Tibial nerve (tissue), 3 donors: ENCODE measurements around the gene CNPY1.

ENCODE experiments used
- CTCF ChIP-seq, 5 experiments: fragments of 200-600 bp in 3 of 5; fragments of 450-650 bp in 2 of 5; sonication (generic) in 3 of 5; IDR thresholded peaks; one replicate each; pipeline ENCODE4 v1.5.1; 2016 to 2019; ENCODE audit warnings: antibody characterized with exemption in 5 of 5, mild to moderate bottlenecking in 3 of 5, moderate library complexity in 2 of 5
- POLR2A ChIP-seq, 2 donors: fragments of 450-650 bp; IDR thresholded peaks; one replicate each; pipeline ENCODE4 v1.6.1; 2017; ENCODE audit warnings: antibody characterized with exemption in 2 of 2, mild to moderate bottlenecking in 2 of 2, moderate library complexity in 2 of 2

GRCh38 chr7:155455776-155456737 is 90.3 kb downstream of the CNPY1 start:
- TF ChIP-seq CTCF (IDR thresholded peaks at IDR 0.05) (no peak), POLR2A (IDR thresholded peaks at IDR 0.05) (no peak)
